Ishikawa (cell line): ENCODE data around the gene PTPRM.

Experiments used
- CEBPB ChIP-seq: IDR thresholded peaks from 2 replicates; pipeline ENCODE4 v1.6.1; 2012
- CREB1 ChIP-seq: IDR thresholded peaks from 2 replicates; pipeline ENCODE4 v1.6.1; 2012; ENCODE audit warnings: low read depth
- EGR1 ChIP-seq: IDR thresholded peaks from 2 replicates; pipeline ENCODE4 v1.6.1; 2012
- EP300 ChIP-seq: IDR thresholded peaks from 2 replicates; pipeline ENCODE4 v1.6.1; 2012; ENCODE audit warnings: borderline replicate concordance
- FOXM1 ChIP-seq: IDR thresholded peaks from 2 replicates; pipeline ENCODE4 v1.6.1; 2012; ENCODE audit warnings: low read depth, borderline replicate concordance
- NFIC ChIP-seq: IDR thresholded peaks from 2 replicates; pipeline ENCODE4 v1.6.1; 2012
- RAD21 ChIP-seq: IDR thresholded peaks from 2 replicates; pipeline ENCODE4 v1.6.1; 2012; ENCODE audit warnings: low read depth
- TAF1 ChIP-seq: IDR thresholded peaks from 2 replicates; pipeline ENCODE4 v1.6.1; 2012; ENCODE audit warnings: low read depth, mild to moderate bottlenecking
- TCF12 ChIP-seq: IDR thresholded peaks from 2 replicates; pipeline ENCODE4 v1.6.1; 2012; ENCODE audit warnings: low read depth
- TEAD4 ChIP-seq: IDR thresholded peaks from 2 replicates; pipeline ENCODE4 v1.6.1; 2012
- YY1 ChIP-seq: IDR thresholded peaks from 2 replicates; pipeline ENCODE4 v1.6.1; 2012; ENCODE audit warnings: low read depth
- ZBTB7A ChIP-seq: IDR thresholded peaks from 2 replicates; pipeline ENCODE4 v1.6.1; 2012; ENCODE audit warnings: low read depth
- TF ChIP-seq, protein P1 (sequence below): IDR thresholded peaks from 2 replicates; pipeline ENCODE4 v1.6.1; 2012; ENCODE audit warnings: low read depth, mild to moderate bottlenecking
- TF ChIP-seq, protein P2 (sequence below): IDR thresholded peaks from 2 replicates; pipeline ENCODE4 v1.6.1; 2012
- TF ChIP-seq, protein P3 (sequence below): IDR thresholded peaks from 2 replicates; pipeline ENCODE4 v1.6.1; 2012

Gene PTPRM

DNA sequence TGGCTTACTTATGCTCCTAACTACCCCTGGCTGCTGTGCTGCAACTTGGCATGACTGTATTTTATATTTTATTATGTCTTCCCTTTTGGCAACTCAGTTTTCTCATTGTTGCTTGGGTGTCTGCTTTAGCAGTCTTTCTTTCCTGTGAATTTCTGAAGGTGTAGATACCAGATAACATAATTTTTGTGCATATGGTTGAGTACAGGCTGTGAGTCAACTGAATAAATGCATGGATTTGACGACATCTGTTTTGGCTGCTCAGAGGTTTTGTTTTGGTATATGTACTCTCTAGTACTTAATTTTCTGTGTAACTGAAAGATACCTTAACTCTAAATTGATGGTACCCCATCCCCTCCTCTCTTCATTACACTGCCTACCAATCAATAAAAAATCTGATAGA lies 303.1 kb downstream of the PTPRM start:
- TF ChIP-seq ZBTB7A (no peak), CEBPB (no peak), YY1 (no peak), CREB1 (no peak), TCF12 (no peak), TEAD4 (no peak), TAF1 (no peak), NFIC (no peak), EP300 (no peak), FOXM1 (no peak), EGR1 (no peak), RAD21 (no peak)
- TF ChIP-seq, protein P1, sequence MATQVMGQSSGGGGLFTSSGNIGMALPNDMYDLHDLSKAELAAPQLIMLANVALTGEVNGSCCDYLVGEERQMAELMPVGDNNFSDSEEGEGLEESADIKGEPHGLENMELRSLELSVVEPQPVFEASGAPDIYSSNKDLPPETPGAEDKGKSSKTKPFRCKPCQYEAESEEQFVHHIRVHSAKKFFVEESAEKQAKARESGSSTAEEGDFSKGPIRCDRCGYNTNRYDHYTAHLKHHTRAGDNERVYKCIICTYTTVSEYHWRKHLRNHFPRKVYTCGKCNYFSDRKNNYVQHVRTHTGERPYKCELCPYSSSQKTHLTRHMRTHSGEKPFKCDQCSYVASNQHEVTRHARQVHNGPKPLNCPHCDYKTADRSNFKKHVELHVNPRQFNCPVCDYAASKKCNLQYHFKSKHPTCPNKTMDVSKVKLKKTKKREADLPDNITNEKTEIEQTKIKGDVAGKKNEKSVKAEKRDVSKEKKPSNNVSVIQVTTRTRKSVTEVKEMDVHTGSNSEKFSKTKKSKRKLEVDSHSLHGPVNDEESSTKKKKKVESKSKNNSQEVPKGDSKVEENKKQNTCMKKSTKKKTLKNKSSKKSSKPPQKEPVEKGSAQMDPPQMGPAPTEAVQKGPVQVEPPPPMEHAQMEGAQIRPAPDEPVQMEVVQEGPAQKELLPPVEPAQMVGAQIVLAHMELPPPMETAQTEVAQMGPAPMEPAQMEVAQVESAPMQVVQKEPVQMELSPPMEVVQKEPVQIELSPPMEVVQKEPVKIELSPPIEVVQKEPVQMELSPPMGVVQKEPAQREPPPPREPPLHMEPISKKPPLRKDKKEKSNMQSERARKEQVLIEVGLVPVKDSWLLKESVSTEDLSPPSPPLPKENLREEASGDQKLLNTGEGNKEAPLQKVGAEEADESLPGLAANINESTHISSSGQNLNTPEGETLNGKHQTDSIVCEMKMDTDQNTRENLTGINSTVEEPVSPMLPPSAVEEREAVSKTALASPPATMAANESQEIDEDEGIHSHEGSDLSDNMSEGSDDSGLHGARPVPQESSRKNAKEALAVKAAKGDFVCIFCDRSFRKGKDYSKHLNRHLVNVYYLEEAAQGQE = no peak
- TF ChIP-seq, protein P2, sequence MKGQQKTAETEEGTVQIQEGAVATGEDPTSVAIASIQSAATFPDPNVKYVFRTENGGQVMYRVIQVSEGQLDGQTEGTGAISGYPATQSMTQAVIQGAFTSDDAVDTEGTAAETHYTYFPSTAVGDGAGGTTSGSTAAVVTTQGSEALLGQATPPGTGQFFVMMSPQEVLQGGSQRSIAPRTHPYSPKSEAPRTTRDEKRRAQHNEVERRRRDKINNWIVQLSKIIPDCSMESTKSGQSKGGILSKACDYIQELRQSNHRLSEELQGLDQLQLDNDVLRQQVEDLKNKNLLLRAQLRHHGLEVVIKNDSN = no peak
- TF ChIP-seq, protein P3, sequence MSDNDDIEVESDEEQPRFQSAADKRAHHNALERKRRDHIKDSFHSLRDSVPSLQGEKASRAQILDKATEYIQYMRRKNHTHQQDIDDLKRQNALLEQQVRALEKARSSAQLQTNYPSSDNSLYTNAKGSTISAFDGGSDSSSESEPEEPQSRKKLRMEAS = no peak

DNA sequence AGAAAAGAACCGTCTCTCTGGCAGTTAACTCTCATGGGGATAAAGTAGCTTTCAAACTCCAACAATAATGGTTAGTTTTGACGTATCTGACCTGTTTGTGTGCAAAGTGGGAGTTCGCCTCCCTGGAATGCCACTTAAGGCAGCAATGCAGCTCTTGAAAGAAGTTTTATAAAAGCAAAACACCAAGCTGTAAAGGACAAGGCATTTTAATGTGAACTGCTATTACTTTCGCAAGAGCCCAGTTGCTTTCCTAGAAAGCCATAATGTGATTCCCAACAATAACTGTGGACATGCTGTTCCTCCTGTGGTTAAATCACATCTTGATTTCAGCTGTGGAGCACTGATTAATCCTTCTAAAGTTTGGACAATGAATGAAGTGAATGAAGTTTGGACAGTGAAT lies 303.7 kb downstream of the PTPRM start:
- TF ChIP-seq TCF12 (no peak), EGR1 (no peak), NFIC (no peak), RAD21 (no peak), CEBPB (no peak), CREB1 (no peak), TEAD4 (no peak)
- TF ChIP-seq, protein P2 = no peak
- TF ChIP-seq, protein P1 = no peak

DNA sequence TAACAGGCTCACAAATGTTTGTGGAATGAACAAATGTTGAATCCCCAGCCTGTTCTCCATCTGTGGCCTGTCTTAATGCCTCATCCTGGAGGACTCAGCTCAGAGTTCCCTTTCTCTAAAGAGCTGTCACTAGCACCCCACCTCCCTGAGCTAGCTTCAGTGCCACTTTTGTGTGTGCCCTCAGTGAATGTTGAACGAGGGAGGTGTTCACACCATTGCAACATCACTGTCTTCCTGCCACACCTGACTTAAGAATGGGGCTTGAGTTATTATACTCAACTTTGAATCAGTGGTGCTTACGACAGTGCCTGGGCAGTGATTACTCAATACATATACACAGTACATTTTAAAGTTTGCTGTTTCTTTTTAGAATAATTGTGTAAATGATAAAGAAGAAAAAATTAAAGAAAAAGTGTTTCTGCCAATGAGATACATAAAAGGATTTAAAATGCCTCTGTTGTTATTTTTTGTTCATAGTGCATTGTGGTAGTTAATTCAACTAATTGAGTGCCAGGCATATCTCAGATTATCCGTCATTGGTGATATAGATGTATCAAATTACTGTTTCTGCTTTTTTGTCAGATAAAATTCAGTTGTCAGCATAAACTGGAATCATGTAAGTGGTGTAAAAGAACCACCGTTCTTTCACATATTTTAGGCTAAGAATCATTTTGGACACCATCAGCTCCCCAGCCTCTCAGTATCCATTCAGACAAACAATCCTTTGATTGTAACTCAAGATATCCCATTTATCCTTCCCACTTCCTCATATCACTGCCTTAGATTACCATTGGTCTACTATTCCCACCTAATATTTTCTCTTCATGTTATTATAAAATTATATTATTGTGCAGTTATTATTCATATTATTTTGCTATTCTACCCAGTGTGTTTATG lies 304.7 kb downstream of the PTPRM start:
- no peak for TF ChIP-seq FOXM1
- TF ChIP-seq TEAD4 = no peak
- TF ChIP-seq, protein P2 = no peak
- TF ChIP-seq TCF12 = no peak
- TF ChIP-seq ZBTB7A = no peak
- TF ChIP-seq CREB1 = no peak
- TF ChIP-seq NFIC = no peak
- TF ChIP-seq TAF1 = no peak
- no peak for TF ChIP-seq YY1
- no peak for TF ChIP-seq CEBPB
- no peak for TF ChIP-seq EP300
- TF ChIP-seq EGR1 = no peak
- TF ChIP-seq, protein P3 = no peak
- TF ChIP-seq, protein P1 = no peak
- TF ChIP-seq RAD21 = no peak

DNA sequence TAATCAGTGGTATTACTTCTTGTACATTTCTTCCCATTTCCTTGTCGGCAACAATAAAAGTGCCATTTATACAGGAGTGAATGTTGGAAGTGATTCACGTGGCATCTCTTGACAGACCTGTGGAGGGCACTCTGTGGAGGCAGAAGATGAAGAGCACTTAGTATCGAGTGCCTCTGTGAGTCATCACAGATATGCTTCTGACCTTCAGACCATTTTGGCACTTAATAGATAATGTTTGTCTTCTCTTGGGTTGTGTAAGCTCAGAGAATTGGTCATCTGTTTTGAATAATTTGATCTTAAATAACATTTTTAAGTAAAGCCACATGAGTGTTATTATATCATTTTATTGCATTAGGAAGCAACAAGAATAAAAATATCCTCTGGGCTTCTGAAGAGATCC lies 305.5 kb downstream of the PTPRM start:
- TF ChIP-seq, protein P3 = no peak
- TF ChIP-seq, protein P2 = no peak
- TF ChIP-seq TAF1 = no peak
- TF ChIP-seq YY1 = no peak
- TF ChIP-seq CEBPB = no peak
- TF ChIP-seq EP300 = no peak
- no peak for TF ChIP-seq TEAD4
- TF ChIP-seq TCF12 = no peak
- no peak for TF ChIP-seq ZBTB7A
- no peak for TF ChIP-seq EGR1
- TF ChIP-seq, protein P1 = no peak
- no peak for TF ChIP-seq CREB1
- TF ChIP-seq RAD21 = no peak
- no peak for TF ChIP-seq FOXM1
- TF ChIP-seq NFIC = no peak
